ENCODE measurements around the gene ANO2.

ANO2 gene

GRCh38 chr12:5650281-5650680, 294.8 kb downstream of the ANO2 start:
- Histone ChIP-seq H3K27me3 (ENCODE audit: low read depth, low read length) (peaks cover 13% of the 10 kb centered on the region; the same call in 1 of the 2 replicates), H2AFZ (ENCODE audit: low read depth, low read length) (no peak overlapping the region), H3K79me2 (ENCODE audit: low read length) (no peaks in the 10 kb centered on the region), H3K4me3 (ENCODE audit: low read length) (no peak overlapping the region), H3K9ac (ENCODE audit: low read length) (no peak overlapping the region), H3K4me2 (ENCODE audit: low read length) (no peak overlapping the region), H3K9me3 (ENCODE audit: insufficient read depth, low read length) (no peaks in the 10 kb centered on the region), H4K20me1 (ENCODE audit: insufficient read depth, low read length) (no peaks in the 10 kb centered on the region), H3K36me3 (replicated peaks; ENCODE audit: low read depth, low read length) (no peaks in the 10 kb centered on the region), H3K27ac (ENCODE audit: low read length) (no peak overlapping the region), H3K4me1 (ENCODE audit: low read length) (no peaks in the 10 kb centered on the region)
- TF ChIP-seq EZH2phosphoT487 (IDR thresholded peaks at IDR 0.05; ENCODE audit: low read depth) (no peak), CTCF (IDR thresholded peaks at IDR 0.05; ENCODE audit: low read depth, low read length) (no peak)

DNA sequence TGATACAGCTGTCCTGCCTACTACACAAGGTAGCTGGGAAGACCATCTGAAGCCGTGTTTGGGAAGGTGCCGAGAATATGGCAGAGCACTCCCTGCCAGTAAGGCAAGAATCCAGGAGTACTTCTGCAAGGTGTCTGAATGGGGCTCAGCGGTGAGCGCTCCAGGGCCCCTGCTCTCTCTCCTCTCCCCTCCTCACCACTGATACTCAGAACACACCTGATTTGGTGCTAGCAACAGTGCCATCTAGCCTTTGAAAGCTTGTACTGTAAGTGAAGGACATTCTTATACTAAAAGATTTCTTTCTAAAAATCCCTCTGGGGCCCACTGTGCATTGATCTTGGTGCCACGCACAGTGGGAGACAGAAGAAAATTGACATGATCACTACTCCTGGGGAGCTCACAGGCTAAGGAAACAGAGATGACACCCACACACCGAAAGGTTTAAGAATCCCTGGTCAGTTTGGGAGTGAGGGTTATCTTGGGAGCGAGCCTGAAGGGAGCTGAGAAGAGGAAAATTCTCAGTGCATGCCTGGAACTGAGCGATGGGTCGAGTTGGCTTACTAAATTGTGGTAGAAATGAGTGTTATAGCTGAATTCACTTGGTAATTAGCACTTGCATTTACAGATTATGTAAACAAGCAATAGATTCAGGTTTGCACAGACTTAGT, 296.2 kb downstream of the ANO2 start:
- no peak overlapping the region for H3K9ac ChIP-seq (ENCODE audit: low read length)
- no peak overlapping the region for H3K4me3 ChIP-seq (ENCODE audit: low read length)
- H3K36me3 ChIP-seq (replicated peaks; ENCODE audit: low read depth, low read length): no peaks in the 10 kb centered on the region
- no peak overlapping the region for H2AFZ ChIP-seq (ENCODE audit: low read depth, low read length)
- no peaks in the 10 kb centered on the region for H3K4me1 ChIP-seq (ENCODE audit: low read length)
- no peaks in the 10 kb centered on the region for H3K9me3 ChIP-seq (ENCODE audit: insufficient read depth, low read length)
- H3K4me2 ChIP-seq (ENCODE audit: low read length): no peak overlapping the region
- H3K27me3 ChIP-seq (ENCODE audit: low read depth, low read length): peaks cover 13% of the 10 kb centered on the region; the same call in 1 of the 2 replicates
- TF ChIP-seq CTCF (IDR thresholded peaks at IDR 0.05; ENCODE audit: low read depth, low read length) (peak; percentile 44), EZH2phosphoT487 (IDR thresholded peaks at IDR 0.05; ENCODE audit: low read depth) (no peak)
- H3K27ac ChIP-seq (ENCODE audit: low read length): no peak overlapping the region
- no peaks in the 10 kb centered on the region for H4K20me1 ChIP-seq (ENCODE audit: insufficient read depth, low read length)
- no peaks in the 10 kb centered on the region for H3K79me2 ChIP-seq (ENCODE audit: low read length)

DNA sequence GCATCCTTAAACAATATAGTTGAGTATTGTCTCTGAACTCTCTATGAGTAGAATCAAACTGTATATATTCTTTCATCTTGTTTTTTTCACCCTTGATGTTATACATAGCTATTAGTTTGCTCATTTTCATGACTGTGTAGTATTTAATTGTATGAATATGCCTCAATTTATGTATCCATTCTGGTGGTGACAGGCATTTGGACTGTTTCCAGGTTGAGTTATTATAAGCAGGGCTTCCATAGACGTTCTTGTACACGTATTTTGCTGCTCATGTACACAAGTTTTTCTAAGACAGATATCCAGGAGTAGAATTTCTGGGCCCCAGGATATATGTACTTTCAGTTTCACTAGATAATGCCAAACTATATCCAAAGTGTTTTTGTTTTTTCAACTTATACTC, 301.8 kb downstream of the ANO2 start:
- H3K4me2 ChIP-seq (ENCODE audit: low read length): no peak overlapping the region
- H3K4me1 ChIP-seq (ENCODE audit: low read length): no peaks in the 10 kb centered on the region
- TF ChIP-seq EZH2phosphoT487 (IDR thresholded peaks at IDR 0.05; ENCODE audit: low read depth): no peak
- TF ChIP-seq CTCF (IDR thresholded peaks at IDR 0.05; ENCODE audit: low read depth, low read length): no peak
- H2AFZ ChIP-seq (ENCODE audit: low read depth, low read length): no peak overlapping the region
- H3K27me3 ChIP-seq (ENCODE audit: low read depth, low read length): peaks cover 8% of the 10 kb centered on the region; the same call in 1 of the 2 replicates
- no peak overlapping the region for H3K9ac ChIP-seq (ENCODE audit: low read length)
- no peaks in the 10 kb centered on the region for H4K20me1 ChIP-seq (ENCODE audit: insufficient read depth, low read length)
- H3K36me3 ChIP-seq (replicated peaks; ENCODE audit: low read depth, low read length): no peaks in the 10 kb centered on the region
- no peaks in the 10 kb centered on the region for H3K79me2 ChIP-seq (ENCODE audit: low read length)
- no peaks in the 10 kb centered on the region for H3K9me3 ChIP-seq (ENCODE audit: insufficient read depth, low read length)
- no peak overlapping the region for H3K4me3 ChIP-seq (ENCODE audit: low read length)
- H3K27ac ChIP-seq (ENCODE audit: low read length): no peak overlapping the region

- peaks cover 12% of the 10 kb centered on the region for H3K27me3 ChIP-seq (ENCODE audit: low read depth, low read length)
- H2AFZ ChIP-seq (ENCODE audit: low read depth, low read length): no peak overlapping the region
- no peaks in the 10 kb centered on the region for H3K4me1 ChIP-seq (ENCODE audit: low read length)
- no peaks in the 10 kb centered on the region for H3K36me3 ChIP-seq (replicated peaks; ENCODE audit: low read depth, low read length)
- no peak overlapping the region for H3K4me3 ChIP-seq (ENCODE audit: low read length)
- H3K79me2 ChIP-seq (ENCODE audit: low read length): no peaks in the 10 kb centered on the region
- H3K9ac ChIP-seq (ENCODE audit: low read length): no peak overlapping the region
- H4K20me1 ChIP-seq (ENCODE audit: insufficient read depth, low read length): no peaks in the 10 kb centered on the region
- no peaks in the 10 kb centered on the region for H3K9me3 ChIP-seq (ENCODE audit: insufficient read depth, low read length)
- H3K4me2 ChIP-seq (ENCODE audit: low read length): no peak overlapping the region
- no peak for TF ChIP-seq EZH2phosphoT487 (IDR thresholded peaks at IDR 0.05; ENCODE audit: low read depth)
- TF ChIP-seq CTCF (IDR thresholded peaks at IDR 0.05; ENCODE audit: low read depth, low read length): no peak
- H3K27ac ChIP-seq (ENCODE audit: low read length): no peak overlapping the region
Measured at GRCh38 chr12:5637698-5638097, 307.4 kb downstream of the ANO2 start.
